Measurements from ENCODE around the gene CST9.
A peak's percentile ranks its signal among the peaks of the same experiment; 100 is the strongest.
"Not testable (repeated sequence)": the region's sequence is repeated elsewhere in the genome, so short reads cannot be mapped to it uniquely, and the experiment has no call there.

Gene CST9

GRCh38 chr20:23623666-23624323, 18.1 kb upstream of the CST9 start:
- DNase-seq (ENCODE audit: low read depth in 2 of 2): no peak

- DNase-seq (ENCODE audit: low read depth in 2 of 2): no peak
Observed at GRCh38 chr20:23622839-23623343, 17.2 kb upstream of the CST9 start.

- DNase-seq (ENCODE audit: low read depth in 2 of 2): not testable (repeated sequence)
Observed at GRCh38 chr20:23622401-23622800, 16.7 kb upstream of the CST9 start.

- DNase-seq (ENCODE audit: low read depth in 2 of 2): not testable (repeated sequence)
Observed at GRCh38 chr20:23620670-23621386, 15.1 kb upstream of the CST9 start.

- no peak for DNase-seq (ENCODE audit: low read depth in 2 of 2)
Observed at GRCh38 chr20:23614163-23614562, 8.4 kb upstream of the CST9 start.

GRCh38 chr20:23613676-23614075, 8.0 kb upstream of the CST9 start:
- no peak for DNase-seq (ENCODE audit: low read depth in 2 of 2)

GRCh38 chr20:23612396-23612795, 6.7 kb upstream of the CST9 start:
- no peak for DNase-seq (ENCODE audit: low read depth in 2 of 2)

- no peak for DNase-seq (ENCODE audit: low read depth in 2 of 2)
Observed at GRCh38 chr20:23609486-23610109, 3.9 kb upstream of the CST9 start.

GRCh38 chr20:23608251-23608846, 2.6 kb upstream of the CST9 start:
- no peak for DNase-seq (ENCODE audit: low read depth in 2 of 2)

GRCh38 chr20:23607497-23608245, 2.0 kb upstream of the CST9 start:
- DNase-seq (ENCODE audit: low read depth in 2 of 2): no peak

GRCh38 chr20:23606652-23607049, 934 bp upstream of the CST9 start:
- DNase-seq (ENCODE audit: low read depth in 2 of 2): peak in 1 of 2 donors; percentile 51

- no peak for DNase-seq (ENCODE audit: low read depth in 2 of 2)
Observed at GRCh38 chr20:23604306-23604705, 1.4 kb downstream of the CST9 start.

- DNase-seq (ENCODE audit: low read depth in 2 of 2): no peak
Observed at GRCh38 chr20:23603321-23603720, 2.4 kb downstream of the CST9 start.

- no peak for DNase-seq (ENCODE audit: low read depth in 2 of 2)
Observed at GRCh38 chr20:23602699-23603098, 3.0 kb downstream of the CST9 start.

GRCh38 chr20:23602241-23602640, 3.5 kb downstream of the CST9 start:
- no peak for DNase-seq (ENCODE audit: low read depth in 2 of 2)

- no peak for DNase-seq (ENCODE audit: low read depth in 2 of 2)
Observed at GRCh38 chr20:23601715-23602114, 4.0 kb downstream of the CST9 start.

GRCh38 chr20:23598481-23598880, 7.2 kb downstream of the CST9 start:
- no peak for DNase-seq (ENCODE audit: low read depth in 2 of 2)

GRCh38 chr20:23596579-23597250, 9.0 kb downstream of the CST9 start:
- DNase-seq (ENCODE audit: low read depth in 2 of 2): no peak

GRCh38 chr20:23595941-23596340, 9.8 kb downstream of the CST9 start:
- DNase-seq (ENCODE audit: low read depth in 2 of 2): no peak

- DNase-seq (ENCODE audit: low read depth in 2 of 2): no peak
Observed at GRCh38 chr20:23588434-23589403, 17.0 kb downstream of the CST9 start.
